Neural progenitor cell (in vitro differentiated cells): Measurements from ENCODE around the gene ITGA11. TPM values are rescaled to one million over a fixed set of nuclear protein-coding genes. Genes with fewer than 3 reads are reported as not detected.

Experiments used
- DNase-seq: peaks from one replicate; pipeline ENCODE4 v3.0.0-alpha.2; 2016; ENCODE audit warnings: low spot score
- H2AFZ ChIP-seq: fragments of 200-600 bp; sonication (generic); replicated peaks from 2 replicates; pipeline ENCODE4 v1.6.1; 2016; ENCODE audit warnings: antibody characterized with exemption
- H3F3A ChIP-seq: fragments of 200-600 bp; sonication (generic); 2 replicates; pipeline ENCODE4 v1.6.1; 2016; ENCODE audit warnings: antibody characterized with exemption, low read depth
- H3K27ac ChIP-seq: fragments of 200-600 bp; sonication (generic); 2 replicates; pipeline ENCODE4 v1.5.1; 2016; ENCODE audit warnings: mild to moderate bottlenecking
- H3K27me3 ChIP-seq: fragments of 200-600 bp; sonication (generic); 2 replicates; pipeline ENCODE4 v1.6.1; 2016; ENCODE audit warnings: mild to moderate bottlenecking, moderate library complexity
- H3K36me3 ChIP-seq: fragments of 200-600 bp; sonication (generic); 2 replicates; pipeline ENCODE4 v1.5.1; 2016
- H3K4me1 ChIP-seq: fragments of 200-600 bp; sonication (generic); 2 replicates; pipeline ENCODE4 v1.6.1; 2016; ENCODE audit warnings: mixed run types
- H3K4me2 ChIP-seq: fragments of 200-600 bp; sonication (generic); 2 replicates; pipeline ENCODE4 v1.6.1; 2016
- H3K4me3 ChIP-seq: fragments of 200-600 bp; sonication (generic); 2 replicates; pipeline ENCODE4 v1.5.1; 2016
- H3K79me2 ChIP-seq: fragments of 200-600 bp; sonication (generic); 2 replicates; pipeline ENCODE4 v1.6.1; 2016; ENCODE audit warnings: low read depth
- H3K9ac ChIP-seq: fragments of 200-600 bp; sonication (generic); 2 replicates; pipeline ENCODE4 v1.6.1; 2016
- H3K9me3 ChIP-seq: fragments of 200-600 bp; sonication (generic); 2 replicates; pipeline ENCODE4 v1.5.1; 2016; ENCODE audit warnings: low read depth
- H4K20me1 ChIP-seq: fragments of 200-600 bp; sonication (generic); 2 replicates; pipeline ENCODE4 v1.6.1; 2016; ENCODE audit warnings: low read depth
- H3K27ac Mint-ChIP-seq: 3 replicates; pipeline ENCODE4 v1.8.0; 2021; ENCODE audit warnings: mixed read lengths
- H3K27me3 Mint-ChIP-seq: 2 replicates; pipeline ENCODE4 v1.8.0; 2022; ENCODE audit warnings: low read depth, mild to moderate bottlenecking, inconsistent platforms, moderate library complexity, mixed read lengths; ENCODE audit not compliant: insufficient read depth
- H3K36me3 Mint-ChIP-seq: 3 replicates; pipeline ENCODE4 v1.8.0; 2021; ENCODE audit warnings: mixed read lengths
- H3K4me1 Mint-ChIP-seq: 3 replicates; pipeline ENCODE4 v1.8.0; 2021; ENCODE audit warnings: mixed read lengths
- H3K4me3 Mint-ChIP-seq: 3 replicates; pipeline ENCODE4 v1.8.0; 2021; ENCODE audit warnings: mild to moderate bottlenecking, moderate library complexity, mixed read lengths
- H3K9me3 Mint-ChIP-seq: 3 replicates; pipeline ENCODE4 v1.8.0; 2020; ENCODE audit warnings: mixed read lengths
- EZH2 ChIP-seq: fragments of 200-600 bp; sonication (generic); IDR thresholded peaks from 2 replicates; pipeline ENCODE4 v1.6.1; 2017; ENCODE audit warnings: antibody characterized with exemption, mild to moderate bottlenecking, moderate library complexity
- EZH2phosphoT487 ChIP-seq: fragments of 200-600 bp; sonication (generic); IDR thresholded peaks from 2 replicates; pipeline ENCODE4 v1.6.1; 2017; ENCODE audit warnings: antibody characterized with exemption
- total RNA-seq: library from RNA; depleted of rRNA; stranded (reverse); fragments of >200 nt; gene quantifications from 2 replicates; pipeline ENCODE4 v1.2.3, GENCODE V29; 2015; ENCODE audit warnings: low replicate concordance
- TF ChIP-seq, protein P1 (sequence below): fragments of 200-600 bp; sonication (generic); IDR thresholded peaks from 2 replicates; pipeline ENCODE4 v1.5.1; 2017; ENCODE audit warnings: antibody characterized with exemption, mild to moderate bottlenecking

The ITGA11 gene
- total RNA-seq, 1 donor from 2014 or later = not detected

DNA sequence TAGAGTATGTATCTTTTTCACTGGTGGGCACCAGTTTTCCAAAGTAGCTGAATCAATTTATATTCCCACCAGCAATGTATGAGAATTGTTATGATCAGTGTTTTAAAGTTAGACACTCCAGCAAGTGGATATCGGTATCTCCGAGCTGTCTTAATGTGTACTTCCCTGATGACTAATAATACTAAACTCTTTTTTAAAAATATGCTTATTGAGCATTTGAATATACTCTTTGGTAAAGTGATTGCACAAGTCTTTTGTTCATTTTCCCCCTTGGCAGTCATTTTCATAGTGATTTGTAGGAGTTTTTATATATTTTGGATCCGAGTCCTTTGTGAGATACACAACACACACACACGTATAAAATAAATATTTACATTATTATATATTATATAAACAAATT lies 166.9 kb downstream of the ITGA11 start:
- DNase-seq = no peak
- H3K9me3 Mint-ChIP-seq = no peaks in the 10 kb centered on the region
- H3K27me3 ChIP-seq = no peaks in the 10 kb centered on the region
- no peaks in the 10 kb centered on the region for H3K9me3 ChIP-seq
- H3K27me3 Mint-ChIP-seq = peaks cover 9% of the 10 kb centered on the region
- H3K79me2 ChIP-seq = no peaks in the 10 kb centered on the region
- peaks cover 18% of the 10 kb centered on the region for H3F3A ChIP-seq
- H3K27ac Mint-ChIP-seq = no peak overlapping the region
- no peak overlapping the region for H3K4me2 ChIP-seq
- no peak overlapping the region for H3K4me3 ChIP-seq
- H2AFZ ChIP-seq = no peak overlapping the region
- peaks cover 3% of the 10 kb centered on the region for H3K4me1 Mint-ChIP-seq
- H3K36me3 Mint-ChIP-seq = no peaks in the 10 kb centered on the region
- H3K4me3 Mint-ChIP-seq = no peak overlapping the region
- no peaks in the 10 kb centered on the region for H4K20me1 ChIP-seq
- no peaks in the 10 kb centered on the region for H3K4me1 ChIP-seq
- H3K9ac ChIP-seq = no peak overlapping the region
- TF ChIP-seq EZH2phosphoT487 (no peak), EZH2 (no peak)
- TF ChIP-seq, protein P1, sequence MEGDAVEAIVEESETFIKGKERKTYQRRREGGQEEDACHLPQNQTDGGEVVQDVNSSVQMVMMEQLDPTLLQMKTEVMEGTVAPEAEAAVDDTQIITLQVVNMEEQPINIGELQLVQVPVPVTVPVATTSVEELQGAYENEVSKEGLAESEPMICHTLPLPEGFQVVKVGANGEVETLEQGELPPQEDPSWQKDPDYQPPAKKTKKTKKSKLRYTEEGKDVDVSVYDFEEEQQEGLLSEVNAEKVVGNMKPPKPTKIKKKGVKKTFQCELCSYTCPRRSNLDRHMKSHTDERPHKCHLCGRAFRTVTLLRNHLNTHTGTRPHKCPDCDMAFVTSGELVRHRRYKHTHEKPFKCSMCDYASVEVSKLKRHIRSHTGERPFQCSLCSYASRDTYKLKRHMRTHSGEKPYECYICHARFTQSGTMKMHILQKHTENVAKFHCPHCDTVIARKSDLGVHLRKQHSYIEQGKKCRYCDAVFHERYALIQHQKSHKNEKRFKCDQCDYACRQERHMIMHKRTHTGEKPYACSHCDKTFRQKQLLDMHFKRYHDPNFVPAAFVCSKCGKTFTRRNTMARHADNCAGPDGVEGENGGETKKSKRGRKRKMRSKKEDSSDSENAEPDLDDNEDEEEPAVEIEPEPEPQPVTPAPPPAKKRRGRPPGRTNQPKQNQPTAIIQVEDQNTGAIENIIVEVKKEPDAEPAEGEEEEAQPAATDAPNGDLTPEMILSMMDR = no peak
- no peak overlapping the region for H3K27ac ChIP-seq
- H3K36me3 ChIP-seq = no peaks in the 10 kb centered on the region

DNA sequence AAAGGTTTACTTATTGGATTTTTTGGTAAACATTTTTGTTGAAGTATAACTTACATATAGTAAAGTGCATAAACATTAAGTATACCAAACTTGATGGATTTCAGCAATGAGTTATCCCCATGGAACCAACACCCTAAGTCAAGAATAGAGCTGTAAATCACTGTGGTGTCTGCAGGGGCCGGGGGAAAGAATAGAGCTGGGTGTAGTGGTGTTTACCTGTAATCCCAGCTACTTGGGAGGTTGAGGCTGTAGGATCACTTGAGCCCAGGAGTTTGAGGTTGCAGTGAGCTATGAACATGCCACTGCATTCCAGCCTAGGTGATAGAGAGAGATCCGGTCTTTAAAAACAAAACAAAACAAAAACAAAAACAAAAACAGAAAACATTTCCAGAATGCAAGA lies 167.7 kb downstream of the ITGA11 start:
- no peak overlapping the region for H3K4me3 ChIP-seq
- no peak overlapping the region for H3K4me2 ChIP-seq
- H3K27me3 ChIP-seq = no peaks in the 10 kb centered on the region
- no peak overlapping the region for H3K4me3 Mint-ChIP-seq
- peaks cover 18% of the 10 kb centered on the region for H3F3A ChIP-seq
- no peaks in the 10 kb centered on the region for H4K20me1 ChIP-seq
- H3K9me3 Mint-ChIP-seq = no peaks in the 10 kb centered on the region
- no peak overlapping the region for H3K9ac ChIP-seq
- peaks cover 3% of the 10 kb centered on the region for H3K4me1 Mint-ChIP-seq
- DNase-seq = no peak
- H3K79me2 ChIP-seq = no peaks in the 10 kb centered on the region
- no peaks in the 10 kb centered on the region for H3K36me3 ChIP-seq
- no peaks in the 10 kb centered on the region for H3K36me3 Mint-ChIP-seq
- H3K9me3 ChIP-seq = no peaks in the 10 kb centered on the region
- H2AFZ ChIP-seq = no peak overlapping the region
- H3K27ac Mint-ChIP-seq = no peak overlapping the region
- peaks cover 9% of the 10 kb centered on the region for H3K27me3 Mint-ChIP-seq
- TF ChIP-seq EZH2 (no peak), EZH2phosphoT487 (no peak)
- TF ChIP-seq, protein P1 = no peak
- H3K27ac ChIP-seq = no peak overlapping the region
- no peaks in the 10 kb centered on the region for H3K4me1 ChIP-seq

DNA sequence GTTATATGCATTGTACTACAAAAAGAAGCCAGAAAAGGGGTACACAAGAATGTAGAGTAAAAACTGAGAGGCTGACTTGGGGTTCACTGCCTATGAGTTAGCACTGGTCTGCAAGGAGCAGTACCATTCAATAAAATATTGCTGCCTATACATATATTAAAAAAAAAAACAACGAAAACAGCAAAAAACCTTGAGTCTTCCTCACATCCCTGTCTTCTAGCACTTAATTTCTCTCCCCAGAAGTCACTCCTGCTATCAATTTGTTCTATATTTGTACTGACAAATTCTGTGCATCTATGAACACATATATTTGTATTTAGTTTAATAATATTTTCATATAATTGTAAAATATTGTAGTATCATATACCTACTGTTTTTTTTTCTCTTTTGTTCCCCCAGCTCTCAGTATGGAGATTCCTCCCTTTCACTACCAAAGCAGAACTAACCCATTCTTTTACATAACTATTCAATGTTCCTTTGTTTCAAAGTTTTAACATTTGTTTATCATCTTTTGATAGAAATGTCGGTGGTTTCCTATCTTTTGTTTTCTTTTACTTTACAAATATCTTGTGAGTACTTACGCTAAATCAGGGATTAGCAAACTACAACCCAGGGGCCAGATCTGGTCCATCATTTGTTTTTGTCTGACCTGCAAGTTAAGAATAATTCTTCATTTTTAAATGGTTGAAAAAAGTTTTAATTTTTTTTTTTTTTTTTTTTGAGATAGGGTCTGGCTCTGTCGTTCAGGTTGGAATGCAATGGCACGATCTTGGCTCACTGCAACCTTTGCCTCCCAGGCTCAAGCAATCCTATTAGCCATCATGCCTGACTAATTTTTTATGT lies 169.2 kb downstream of the ITGA11 start:
- no peak overlapping the region for H2AFZ ChIP-seq
- no peak for TF ChIP-seq EZH2phosphoT487
- TF ChIP-seq EZH2 = no peak
- TF ChIP-seq, protein P1 = no peak
- Mint-ChIP-seq H3K27ac (no peak overlapping the region), H3K27me3 (peaks cover 8% of the 10 kb centered on the region), H3K9me3 (no peaks in the 10 kb centered on the region), H3K36me3 (no peaks in the 10 kb centered on the region), H3K4me3 (no peak overlapping the region), H3K4me1 (no peaks in the 10 kb centered on the region)
- H3K36me3 ChIP-seq = no peaks in the 10 kb centered on the region
- no peak overlapping the region for H3K4me2 ChIP-seq
- no peaks in the 10 kb centered on the region for H4K20me1 ChIP-seq
- no peaks in the 10 kb centered on the region for H3K27me3 ChIP-seq
- no peaks in the 10 kb centered on the region for H3K79me2 ChIP-seq
- DNase-seq = no peak
- H3K4me3 ChIP-seq = no peak overlapping the region
- H3K27ac ChIP-seq = no peak overlapping the region
- peaks cover 25% of the 10 kb centered on the region for H3F3A ChIP-seq
- no peaks in the 10 kb centered on the region for H3K9me3 ChIP-seq
- no peak overlapping the region for H3K9ac ChIP-seq
- no peaks in the 10 kb centered on the region for H3K4me1 ChIP-seq
